Activated naive CD4-positive, alpha-beta T cell (primary cell): ENCODE data around the gene LRIG3.
"Not testable (repeated sequence)": the region's sequence is repeated elsewhere in the genome, so short reads cannot be mapped to it uniquely, and the experiment has no call there.

Experiments
- DNase-seq, 4 experiments: peaks; one replicate each; lab custom pipeline; 2025; lab: John Stamatoyannopoulos, UW

Gene LRIG3

GRCh38 chr12:58930770-58931324, 10.5 kb upstream of the LRIG3 start:
- DNase-seq: no peak

- no peak for DNase-seq
Measured at GRCh38 chr12:58927120-58927519, 6.8 kb upstream of the LRIG3 start.

- DNase-seq: no peak
Measured at GRCh38 chr12:58926586-58926985, 6.3 kb upstream of the LRIG3 start.

GRCh38 chr12:58925751-58926150, 5.4 kb upstream of the LRIG3 start:
- DNase-seq: no peak

- DNase-seq: no peak
Measured at GRCh38 chr12:58925111-58925611, 4.9 kb upstream of the LRIG3 start.

DNA sequence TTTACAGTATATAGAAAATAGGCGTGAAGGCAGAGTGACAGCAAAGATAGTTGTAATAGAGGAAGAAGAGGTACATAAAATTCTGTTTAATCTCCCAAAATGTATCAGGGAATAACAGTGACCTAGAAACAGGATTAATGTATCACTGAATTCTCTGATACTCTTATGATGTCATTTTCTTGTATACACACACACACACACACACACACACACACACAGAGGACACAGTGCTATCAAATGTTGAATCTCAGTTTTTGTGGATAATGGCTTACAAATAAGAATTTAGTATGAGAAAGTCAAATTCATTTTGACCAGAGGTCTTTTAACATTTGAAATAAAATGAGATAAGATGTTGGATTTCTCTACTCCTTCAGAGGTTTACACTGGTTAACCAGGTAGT, 4.3 kb upstream of the LRIG3 start:
- DNase-seq: no peak

- no peak for DNase-seq
Measured at GRCh38 chr12:58923781-58924180, 3.5 kb upstream of the LRIG3 start.

DNA sequence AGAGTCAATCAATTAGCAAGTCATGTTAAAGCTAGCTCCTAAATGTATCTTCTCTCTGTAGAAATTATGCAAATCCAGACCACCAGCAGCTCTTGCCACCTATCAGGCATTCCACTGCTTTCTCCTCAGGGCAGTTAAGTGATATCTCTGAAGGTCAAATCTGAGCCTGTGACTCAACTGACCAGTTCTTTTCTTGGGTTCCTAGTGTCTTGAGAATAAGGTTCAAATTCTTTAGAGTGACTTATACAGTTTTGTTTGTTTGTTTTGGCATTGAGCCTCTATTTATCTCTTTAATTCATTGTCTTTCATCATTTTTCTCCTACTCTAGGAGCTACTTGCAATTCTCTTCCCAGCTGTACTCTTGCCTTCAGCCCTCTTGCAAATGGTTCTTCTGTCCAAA, 2.5 kb upstream of the LRIG3 start:
- DNase-seq: no peak

GRCh38 chr12:58920961-58921861, 907 bp upstream of the LRIG3 start:
- DNase-seq: no peak

DNA sequence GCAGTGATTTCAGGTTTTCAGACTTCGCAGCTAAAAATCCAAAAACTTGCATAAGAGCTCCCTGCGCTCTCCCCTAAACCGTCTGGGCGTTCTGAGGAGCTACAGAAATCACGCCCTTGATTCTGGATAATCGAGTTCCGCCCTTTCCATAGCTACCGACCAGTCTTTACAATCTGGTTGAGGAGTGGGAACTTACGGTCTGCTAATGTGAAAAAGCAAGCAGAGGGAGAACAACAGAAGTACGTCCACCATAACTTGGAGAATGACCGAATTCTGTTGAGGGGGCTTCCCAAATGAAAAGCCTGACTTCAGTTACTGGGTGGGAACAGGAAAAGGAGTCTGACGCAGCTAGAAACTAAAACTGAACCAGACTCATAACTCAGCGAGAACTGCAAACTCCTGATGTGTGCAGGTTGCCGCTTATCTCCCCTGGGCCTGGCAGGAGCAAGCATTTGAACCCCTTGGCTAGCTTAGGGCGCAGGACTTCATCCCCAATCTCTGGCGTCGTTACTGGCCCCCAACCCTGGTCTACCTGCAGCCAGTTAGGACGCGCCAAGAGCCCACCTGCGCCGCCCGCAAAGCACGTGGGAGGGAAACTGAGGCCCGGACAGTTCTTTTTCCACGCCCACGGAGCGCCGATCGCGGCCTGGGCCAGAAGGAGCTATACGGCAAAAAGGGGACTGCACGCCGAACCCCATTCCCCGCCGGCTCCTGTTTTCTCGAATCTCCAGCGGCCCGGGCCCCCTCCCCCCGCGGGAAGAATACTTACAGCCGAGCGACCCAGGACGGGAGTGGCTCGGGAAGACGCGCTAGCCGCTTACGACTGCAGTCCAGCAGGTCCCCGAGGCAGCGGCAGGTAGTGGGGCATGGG, 838 bp downstream of the LRIG3 start:
- DNase-seq: no peak

DNA sequence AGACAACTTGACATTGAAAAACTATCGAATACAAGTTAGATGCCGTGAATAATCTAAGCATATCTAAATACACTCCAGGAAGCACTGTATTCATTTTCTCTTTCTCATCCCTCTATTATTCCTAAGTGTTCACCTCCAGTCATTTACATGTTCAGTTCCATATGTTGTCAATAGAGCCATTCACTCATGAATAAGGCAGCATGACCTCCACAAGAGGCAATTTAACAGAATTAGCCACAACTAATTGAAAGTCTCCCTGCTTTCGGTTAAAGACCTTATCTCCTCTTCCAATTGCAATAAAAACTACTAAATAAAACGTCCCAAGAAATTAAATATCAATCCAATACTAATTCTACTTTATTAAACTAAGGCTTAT, 1.8 kb downstream of the LRIG3 start:
- no peak for DNase-seq

DNA sequence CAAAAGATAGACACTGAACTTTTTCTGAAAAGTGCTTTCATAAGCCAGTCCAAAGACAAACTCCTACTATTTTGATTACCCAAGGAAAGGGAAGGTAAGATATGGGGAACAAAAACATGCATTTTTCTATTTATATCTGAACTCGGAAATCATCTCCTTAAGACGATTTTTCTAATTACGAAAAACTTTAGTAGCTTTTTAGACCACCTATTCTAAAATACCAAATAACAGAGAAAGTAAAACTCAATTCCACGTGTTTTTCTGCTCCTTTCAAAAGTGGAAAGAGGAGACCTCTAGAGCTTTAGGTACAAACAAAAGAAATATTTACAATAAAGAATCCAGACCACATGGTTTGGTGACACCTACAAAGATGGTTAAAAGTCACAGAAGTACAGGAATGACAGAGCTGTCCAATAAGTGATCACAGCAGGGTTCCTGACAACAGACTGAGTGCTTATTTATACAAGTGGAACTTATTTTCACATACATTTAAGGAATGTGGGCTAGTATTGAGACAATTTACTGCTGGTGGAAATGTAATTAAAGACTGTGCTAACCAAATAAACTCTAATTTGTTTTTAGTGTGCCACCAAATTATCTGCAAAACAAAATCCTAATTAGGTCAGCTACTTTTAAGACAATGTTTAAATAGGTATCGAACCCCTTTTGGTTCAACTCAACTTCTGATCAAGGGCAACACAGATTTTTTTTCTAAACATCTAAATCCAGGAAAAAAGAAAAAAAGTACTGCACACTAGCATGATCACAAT, 2.4 kb downstream of the LRIG3 start:
- no peak for DNase-seq

DNA sequence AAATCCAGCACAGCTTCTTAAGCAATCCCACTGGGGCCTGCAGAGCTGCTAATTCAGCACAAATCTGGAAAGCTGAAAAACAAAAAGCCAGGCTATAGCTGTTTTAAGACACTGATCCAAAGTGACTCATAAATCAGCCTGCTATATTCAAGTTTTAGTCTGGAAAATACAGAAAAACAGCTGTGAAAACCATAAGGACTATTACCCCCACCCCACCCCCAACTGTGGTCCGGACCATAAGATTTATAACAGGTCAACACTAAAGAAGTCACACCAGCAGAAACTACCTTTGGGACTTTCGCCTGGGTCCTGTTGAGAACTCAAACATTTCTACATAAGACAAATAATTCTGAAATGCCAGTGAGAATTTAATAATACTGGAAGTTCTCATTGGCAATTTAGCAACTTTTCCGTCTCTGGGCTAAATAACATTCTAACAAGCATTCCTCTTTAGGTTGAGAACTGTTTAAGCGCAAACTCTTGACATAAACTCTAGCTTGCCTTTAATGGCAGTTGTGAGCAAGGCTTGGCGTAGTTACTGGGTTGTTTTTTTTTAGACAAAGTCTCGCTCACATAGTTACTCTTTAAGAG, 3.3 kb downstream of the LRIG3 start:
- no peak for DNase-seq

- no peak for DNase-seq
Measured at GRCh38 chr12:58916161-58916621, 4.1 kb downstream of the LRIG3 start.

- no peak for DNase-seq
Measured at GRCh38 chr12:58915634-58916033, 4.7 kb downstream of the LRIG3 start.

DNA sequence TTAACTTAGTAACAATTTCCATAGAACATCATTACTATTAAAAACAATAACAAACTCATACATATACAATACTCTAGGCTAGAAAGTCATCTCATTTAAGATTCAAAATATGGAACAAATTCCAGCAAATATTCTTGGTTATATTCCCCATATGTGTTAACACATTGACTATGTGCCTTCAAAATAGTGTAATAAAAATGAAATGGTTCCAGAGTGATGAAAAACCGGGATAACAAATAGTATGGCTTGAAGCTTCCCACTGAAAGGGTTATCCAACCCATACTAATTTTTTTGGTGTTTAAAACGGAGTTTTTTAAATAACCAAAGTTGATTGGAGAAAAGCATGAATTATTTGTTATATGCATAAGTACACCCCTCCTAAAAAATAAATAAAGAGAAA, 5.3 kb downstream of the LRIG3 start:
- no peak for DNase-seq

- DNase-seq: no peak
Measured at GRCh38 chr12:58914457-58914856, 5.8 kb downstream of the LRIG3 start.

GRCh38 chr12:58907391-58907790, 12.9 kb downstream of the LRIG3 start:
- DNase-seq: no peak

- no peak for DNase-seq
Measured at GRCh38 chr12:58906917-58907316, 13.4 kb downstream of the LRIG3 start.

DNA sequence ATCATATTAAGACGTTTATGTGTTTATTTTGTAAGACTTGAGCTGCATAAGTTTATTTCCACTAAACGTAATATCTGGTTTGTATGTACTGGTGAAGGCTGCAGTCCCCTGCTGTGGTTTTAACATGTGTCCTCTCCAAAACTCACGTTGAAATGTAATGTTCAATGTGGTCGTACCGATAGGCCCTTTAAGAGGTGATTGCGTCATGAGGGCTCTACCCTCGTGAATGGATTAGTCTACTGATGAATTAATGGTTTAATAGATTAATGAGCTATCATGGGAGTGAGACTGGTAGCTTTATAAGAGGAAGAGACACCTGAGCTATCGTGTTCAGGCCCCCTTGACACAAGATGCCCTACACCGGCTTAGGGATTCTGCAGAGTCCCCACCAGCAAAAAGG, 14.9 kb downstream of the LRIG3 start:
- no peak for DNase-seq

DNA sequence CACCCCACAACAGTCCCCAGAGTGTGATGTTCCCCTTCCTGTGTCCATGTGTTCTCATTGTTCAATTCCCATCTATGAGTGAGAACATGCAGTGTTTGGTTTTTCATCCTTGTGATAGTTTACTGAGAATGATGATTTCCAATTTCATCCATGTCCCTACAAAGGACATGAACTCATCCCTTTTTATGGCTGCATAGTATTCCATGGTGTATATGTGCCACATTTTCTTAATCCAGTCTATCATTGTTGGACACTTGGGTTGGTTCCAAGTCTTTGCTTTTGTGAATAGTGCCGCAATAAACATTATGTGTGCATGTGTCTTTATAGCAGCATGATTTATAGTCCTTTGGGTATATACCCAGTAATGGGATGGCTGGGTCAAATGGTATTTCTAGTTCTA, 17.6 kb downstream of the LRIG3 start:
- DNase-seq: not testable (repeated sequence)
